Measurements from ENCODE around the gene CBX2. TPM values are rescaled to one million over a fixed set of nuclear protein-coding genes. Genes with fewer than 3 reads are reported as not detected.
"Not testable (repeated sequence)": the region's sequence is repeated elsewhere in the genome, so short reads cannot be mapped to it uniquely, and the experiment has no call there.

Gene CBX2
- total and polyA plus RNA-seq, 5 donors from 2014 or later, result 0.11 to 0.81 (median 0.17) TPM; not detected in 2

DNA sequence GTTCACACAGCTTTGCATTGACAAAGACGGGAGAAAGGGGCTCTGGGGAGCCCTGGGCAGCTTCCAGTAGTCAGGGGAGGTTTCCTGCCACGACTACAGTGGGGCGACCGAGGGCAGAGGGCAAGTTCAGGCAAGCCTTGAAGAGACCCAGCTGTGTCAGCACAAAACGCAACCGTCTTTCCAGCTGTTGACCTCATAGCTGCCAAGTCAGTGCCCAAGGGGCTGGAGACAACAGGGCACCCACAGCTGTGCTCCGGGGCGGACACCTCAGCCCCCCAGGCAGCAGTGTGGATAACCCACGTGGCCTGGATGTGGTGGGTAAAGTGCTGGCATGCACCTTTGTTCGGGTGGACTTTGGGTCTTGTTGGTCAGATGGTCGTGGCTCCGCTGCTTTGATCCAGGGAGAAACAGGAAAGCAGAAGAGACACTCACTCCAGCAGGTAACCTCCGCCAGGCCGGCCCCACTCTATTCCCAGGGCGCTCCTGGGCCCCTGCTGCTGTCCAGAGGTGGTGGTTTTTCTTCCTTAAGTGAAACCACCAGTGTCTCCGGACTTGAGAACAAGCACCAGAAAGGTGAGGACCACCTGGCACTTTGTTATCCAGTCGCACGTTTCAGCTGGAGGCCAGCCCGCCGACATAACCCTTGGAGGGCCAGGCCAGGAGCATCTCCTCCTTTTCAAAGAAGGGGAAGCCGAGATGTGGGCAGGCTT lies 17.6 kb upstream of the CBX2 start:
- Histone ChIP-seq H3K36me3 (ENCODE audit: control insufficient read depth, insufficient read depth, low read length) (no peaks in the 10 kb centered on the region), H3K27ac (ENCODE audit: insufficient read depth, low read length, poor library complexity, severe bottlenecking) (no peak overlapping the region), H3K4me1 (ENCODE audit: control insufficient read depth, insufficient read depth, low read length, poor library complexity, severe bottlenecking) (no peaks in the 10 kb centered on the region), H3K9me3 (ENCODE audit: control insufficient read depth in 2 of 2, low read length in 2 of 2) (no peaks in the 10 kb centered on the region), H3K27me3 (ENCODE audit: control insufficient read depth, insufficient read depth, low read length) (no peaks in the 10 kb centered on the region), H3K4me3 (ENCODE audit: low read depth, low read length) (no peak overlapping the region)
- Mint-ChIP-seq H3K4me1 (peaks cover 0 to 2% (median 0%) of the 10 kb centered on the region in 4 donors), H3K27ac (no peak overlapping the region), H3K36me3 (no peaks in the 10 kb centered on the region), H3K27me3 (peaks cover 30% of the 10 kb centered on the region), H3K9me3 (peaks cover 0 to 2% (median 0%) of the 10 kb centered on the region in 7 donors), H3K4me3 (no peak overlapping the region)
- DNase-seq (no peak), ATAC-seq (ENCODE audit: low read depth in 2 of 2) (no peak)

DNA sequence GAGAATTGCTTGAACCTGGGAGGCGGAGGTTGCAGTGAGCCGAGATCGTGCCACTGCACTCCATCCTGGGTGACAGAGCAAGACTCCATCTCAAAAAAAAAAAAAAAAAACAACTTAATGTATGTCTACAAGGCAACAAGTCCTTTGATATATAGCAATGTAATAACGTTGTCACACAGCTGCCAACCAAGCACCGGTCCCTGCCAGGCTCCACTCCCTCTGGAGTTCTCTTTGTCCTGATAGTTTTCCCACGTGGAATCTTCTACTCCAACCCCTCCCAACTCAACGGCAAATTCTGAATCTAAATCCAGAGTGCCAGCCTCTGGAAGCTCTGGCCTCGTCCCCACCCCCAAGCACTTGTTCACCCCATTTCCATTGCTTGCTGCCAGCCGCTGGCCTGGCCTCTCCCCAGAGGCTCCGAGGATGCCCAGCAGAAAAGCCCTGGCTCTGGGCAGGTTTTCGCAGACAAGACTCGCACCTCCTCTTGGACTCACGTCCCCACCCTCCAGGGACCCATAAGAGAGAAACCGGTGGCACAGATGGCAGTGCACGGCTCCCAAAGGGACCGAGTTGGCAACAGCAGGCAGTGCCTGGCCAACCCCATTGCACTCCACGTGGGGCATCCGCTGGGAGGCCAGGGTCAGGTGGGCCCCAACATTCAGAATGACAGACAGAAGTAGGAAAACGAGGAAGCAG lies 15.9 kb upstream of the CBX2 start:
- H3K4me3 ChIP-seq (ENCODE audit: low read depth, low read length), result no peak overlapping the region
- ATAC-seq (ENCODE audit: low read depth in 2 of 2), result no peak
- peak overlapping the region in 1 of 4 donors; percentile 21 for H3K4me3 Mint-ChIP-seq
- peaks cover 24% of the 10 kb centered on the region for H3K27me3 Mint-ChIP-seq
- H3K27me3 ChIP-seq (ENCODE audit: control insufficient read depth, insufficient read depth, low read length), result peaks cover 2% of the 10 kb centered on the region
- H3K9me3 ChIP-seq (ENCODE audit: control insufficient read depth in 2 of 2, low read length in 2 of 2), result no peaks in the 10 kb centered on the region
- no peaks in the 10 kb centered on the region for H3K9me3 Mint-ChIP-seq
- DNase-seq, result no peak
- no peaks in the 10 kb centered on the region for H3K36me3 Mint-ChIP-seq
- no peak overlapping the region for H3K27ac ChIP-seq (ENCODE audit: insufficient read depth, low read length, poor library complexity, severe bottlenecking)
- no peak overlapping the region for H3K27ac Mint-ChIP-seq
- peaks cover 0 to 2% (median 0%) of the 10 kb centered on the region in 4 donors for H3K4me1 Mint-ChIP-seq
- no peaks in the 10 kb centered on the region for H3K4me1 ChIP-seq (ENCODE audit: control insufficient read depth, insufficient read depth, low read length, poor library complexity, severe bottlenecking)
- H3K36me3 ChIP-seq (ENCODE audit: control insufficient read depth, insufficient read depth, low read length), result no peaks in the 10 kb centered on the region

DNA sequence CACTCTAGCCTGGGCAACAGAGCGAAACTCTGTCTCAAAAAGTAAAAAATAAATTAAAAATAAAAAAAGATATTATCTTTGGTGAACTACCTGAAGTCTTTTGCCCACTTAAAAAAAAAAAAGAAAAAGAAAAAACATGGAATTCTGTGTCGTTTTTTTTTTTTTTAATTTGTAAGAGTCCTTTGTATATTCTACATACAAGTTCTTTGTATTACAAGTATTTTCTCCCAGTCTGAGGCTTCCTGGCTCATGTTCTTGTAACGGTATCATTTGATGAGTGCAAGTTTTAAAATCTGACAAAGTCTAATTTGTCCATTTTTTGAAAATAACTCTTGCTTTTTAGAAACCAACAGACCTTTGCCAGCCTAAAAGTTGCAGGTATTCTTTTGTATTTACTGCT lies 12.2 kb upstream of the CBX2 start:
- ATAC-seq (ENCODE audit: low read depth in 2 of 2) (no peak), DNase-seq (no peak)
- Mint-ChIP-seq H3K4me3 (no peak overlapping the region), H3K27me3 (peaks cover 41% of the 10 kb centered on the region), H3K27ac (no peak overlapping the region), H3K9me3 (no peaks in the 10 kb centered on the region), H3K36me3 (no peaks in the 10 kb centered on the region), H3K4me1 (peaks cover 0 to 2% (median 0%) of the 10 kb centered on the region in 4 donors)
- Histone ChIP-seq H3K4me1 (ENCODE audit: control insufficient read depth, insufficient read depth, low read length, poor library complexity, severe bottlenecking) (no peaks in the 10 kb centered on the region), H3K27ac (ENCODE audit: insufficient read depth, low read length, poor library complexity, severe bottlenecking) (no peak overlapping the region), H3K9me3 (ENCODE audit: control insufficient read depth in 2 of 2, low read length in 2 of 2) (no peaks in the 10 kb centered on the region), H3K4me3 (ENCODE audit: low read depth, low read length) (no peak overlapping the region), H3K27me3 (ENCODE audit: control insufficient read depth, insufficient read depth, low read length) (peaks cover 4% of the 10 kb centered on the region), H3K36me3 (ENCODE audit: control insufficient read depth, insufficient read depth, low read length) (no peaks in the 10 kb centered on the region)

DNA sequence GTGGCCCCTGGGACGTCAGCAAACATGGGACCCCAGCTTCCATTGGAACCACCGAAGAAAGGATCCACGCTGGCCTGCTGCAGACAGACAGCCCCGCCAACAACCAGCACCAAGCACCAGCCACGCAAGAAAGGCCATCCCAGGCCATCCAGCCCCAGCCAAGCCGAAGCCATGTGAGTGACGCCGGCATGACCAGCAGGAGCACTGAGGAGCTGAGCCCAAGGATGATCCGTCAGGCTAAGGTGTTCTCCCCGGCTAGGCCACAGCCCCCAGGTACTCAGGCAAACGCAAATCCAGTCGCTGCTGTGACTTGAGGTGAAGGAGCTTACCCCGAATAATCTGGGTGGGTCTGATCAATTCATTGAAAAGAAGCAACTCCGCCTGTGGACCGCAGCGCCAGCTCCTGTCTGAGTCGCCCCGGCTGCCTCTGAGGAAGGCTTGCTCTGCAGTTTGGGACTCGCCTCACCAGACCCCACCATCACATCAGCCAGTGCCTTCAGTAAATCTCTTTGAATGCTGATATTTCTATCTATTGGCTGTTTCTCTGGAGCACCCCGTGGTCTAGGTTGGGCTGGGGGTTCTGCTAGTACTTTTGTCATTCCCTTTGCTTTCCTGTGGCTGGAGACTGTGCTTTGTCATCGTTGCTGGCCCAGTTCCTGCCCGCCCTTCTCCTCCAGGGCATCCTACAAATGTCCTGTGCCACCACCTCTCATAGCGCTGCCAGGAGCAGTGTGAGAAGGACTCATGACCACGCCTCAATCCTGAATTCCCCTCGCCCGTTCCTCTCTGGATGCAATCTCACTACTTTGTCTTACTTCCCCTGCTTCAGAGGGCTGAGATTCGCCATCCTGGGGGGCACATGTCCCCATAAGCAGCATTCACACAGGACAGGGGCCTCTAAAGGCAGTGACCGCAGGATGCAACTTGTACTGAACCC lies 8.1 kb upstream of the CBX2 start:
- Histone ChIP-seq H3K27me3 (ENCODE audit: control insufficient read depth, insufficient read depth, low read length) (peaks cover 9% of the 10 kb centered on the region), H3K27ac (ENCODE audit: insufficient read depth, low read length, poor library complexity, severe bottlenecking) (no peak overlapping the region), H3K36me3 (ENCODE audit: control insufficient read depth, insufficient read depth, low read length) (no peaks in the 10 kb centered on the region), H3K9me3 (ENCODE audit: control insufficient read depth in 2 of 2, low read length in 2 of 2) (no peaks in the 10 kb centered on the region), H3K4me3 (ENCODE audit: low read depth, low read length) (no peak overlapping the region), H3K4me1 (ENCODE audit: control insufficient read depth, insufficient read depth, low read length, poor library complexity, severe bottlenecking) (no peaks in the 10 kb centered on the region)
- Mint-ChIP-seq H3K27ac (no peak overlapping the region), H3K4me3 (no peak overlapping the region), H3K27me3 (peaks cover 58% of the 10 kb centered on the region), H3K36me3 (no peaks in the 10 kb centered on the region), H3K4me1 (no peaks in the 10 kb centered on the region), H3K9me3 (no peaks in the 10 kb centered on the region)
- DNase-seq, result no peak
- ATAC-seq (ENCODE audit: low read depth in 2 of 2), result no peak

DNA sequence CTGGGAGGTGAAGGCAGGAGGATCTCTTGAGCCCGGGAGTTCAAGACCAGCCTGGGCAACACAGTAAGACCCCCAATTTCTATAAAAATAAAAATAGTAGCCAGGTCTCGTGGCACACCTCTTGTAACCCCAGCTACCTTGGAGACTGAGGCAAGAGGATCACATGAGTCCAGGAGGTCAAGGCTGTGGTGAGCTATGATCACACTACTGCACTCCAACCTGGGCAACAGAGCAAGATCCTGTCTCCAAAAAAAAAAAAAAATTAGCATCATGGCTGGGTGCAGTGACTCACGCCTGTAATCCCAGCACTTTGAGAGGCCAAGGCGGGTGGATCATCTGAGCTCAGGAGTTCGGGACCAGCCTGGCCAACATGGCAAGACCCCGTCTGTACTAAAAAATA lies 6.7 kb upstream of the CBX2 start:
- Mint-ChIP-seq H3K4me1 (no peaks in the 10 kb centered on the region), H3K27me3 (peaks cover 71% of the 10 kb centered on the region), H3K4me3 (no peak overlapping the region), H3K36me3 (no peaks in the 10 kb centered on the region), H3K9me3 (no peaks in the 10 kb centered on the region), H3K27ac (no peak overlapping the region)
- no peak overlapping the region for H3K4me3 ChIP-seq (ENCODE audit: low read depth, low read length)
- H3K4me1 ChIP-seq (ENCODE audit: control insufficient read depth, insufficient read depth, low read length, poor library complexity, severe bottlenecking), result no peaks in the 10 kb centered on the region
- no peak for DNase-seq
- H3K27ac ChIP-seq (ENCODE audit: insufficient read depth, low read length, poor library complexity, severe bottlenecking), result no peak overlapping the region
- H3K36me3 ChIP-seq (ENCODE audit: control insufficient read depth, insufficient read depth, low read length), result no peaks in the 10 kb centered on the region
- H3K9me3 ChIP-seq (ENCODE audit: control insufficient read depth in 2 of 2, low read length in 2 of 2), result no peaks in the 10 kb centered on the region
- peaks cover 20% of the 10 kb centered on the region for H3K27me3 ChIP-seq (ENCODE audit: control insufficient read depth, insufficient read depth, low read length)
- ATAC-seq (ENCODE audit: low read depth in 2 of 2), result no peak

DNA sequence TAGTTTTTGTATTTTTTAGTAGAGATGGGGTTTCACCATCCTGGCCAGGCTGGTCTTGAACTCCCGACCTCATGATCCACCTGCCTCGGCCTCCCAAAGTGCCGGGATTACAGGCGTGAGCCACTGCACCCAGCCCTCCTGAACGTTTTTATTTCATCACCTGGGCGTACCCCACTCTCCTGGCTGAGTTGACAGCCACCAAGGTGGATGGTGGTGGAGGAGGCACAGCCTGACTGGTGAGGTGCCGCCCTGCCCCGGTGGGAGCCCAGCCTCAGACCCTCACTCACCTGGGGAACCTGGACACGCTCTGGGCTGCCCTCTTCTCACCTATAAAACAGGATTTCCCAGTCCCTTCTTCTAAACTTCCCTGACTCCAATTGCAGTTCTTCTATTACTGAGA lies 5.2 kb upstream of the CBX2 start:
- H3K36me3 ChIP-seq (ENCODE audit: control insufficient read depth, insufficient read depth, low read length); DNase-seq; H3K4me3 Mint-ChIP-seq; H3K4me3 ChIP-seq (ENCODE audit: low read depth, low read length); H3K36me3 Mint-ChIP-seq; H3K9me3 ChIP-seq (ENCODE audit: control insufficient read depth in 2 of 2, low read length in 2 of 2); H3K9me3 Mint-ChIP-seq; H3K27ac Mint-ChIP-seq; H3K27ac ChIP-seq (ENCODE audit: insufficient read depth, low read length, poor library complexity, severe bottlenecking); ATAC-seq (ENCODE audit: low read depth in 2 of 2): not testable (repeated sequence)
- peaks cover 11% of the 10 kb centered on the region for H3K4me1 ChIP-seq (ENCODE audit: control insufficient read depth, insufficient read depth, low read length, poor library complexity, severe bottlenecking)
- Mint-ChIP-seq H3K27me3 (peaks cover 72% of the 10 kb centered on the region), H3K4me1 (peaks cover 0 to 11% (median 5%) of the 10 kb centered on the region in 4 donors)
- peaks cover 26% of the 10 kb centered on the region for H3K27me3 ChIP-seq (ENCODE audit: control insufficient read depth, insufficient read depth, low read length)

DNA sequence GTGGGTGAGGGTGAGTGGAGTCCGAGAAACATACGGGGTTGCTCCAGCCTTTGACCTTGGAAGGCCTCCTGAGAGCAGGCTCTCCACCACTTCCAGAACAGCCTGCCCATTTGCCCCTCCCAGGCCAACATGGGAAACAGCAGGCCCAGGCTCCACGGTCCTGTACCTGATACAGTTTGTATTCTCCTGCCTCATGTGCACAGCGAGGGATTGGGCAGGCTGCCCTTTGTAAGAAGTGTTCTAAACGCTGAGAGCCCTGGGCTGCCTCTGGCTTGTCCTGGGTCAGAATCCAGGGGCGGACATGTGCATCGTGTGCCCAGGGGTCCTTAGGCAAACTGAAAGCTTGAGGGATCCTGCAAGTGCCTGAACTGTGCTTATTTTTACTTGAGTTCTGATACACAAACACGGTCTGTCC lies 3.4 kb upstream of the CBX2 start:
- no peaks in the 10 kb centered on the region for H3K36me3 Mint-ChIP-seq
- Histone ChIP-seq H3K4me1 (ENCODE audit: control insufficient read depth, insufficient read depth, low read length, poor library complexity, severe bottlenecking) (peaks cover 22% of the 10 kb centered on the region), H3K27me3 (ENCODE audit: control insufficient read depth, insufficient read depth, low read length) (peaks cover 31% of the 10 kb centered on the region), H3K4me3 (ENCODE audit: low read depth, low read length) (no peak overlapping the region), H3K36me3 (ENCODE audit: control insufficient read depth, insufficient read depth, low read length) (no peaks in the 10 kb centered on the region), H3K9me3 (ENCODE audit: control insufficient read depth in 2 of 2, low read length in 2 of 2) (no peaks in the 10 kb centered on the region), H3K27ac (ENCODE audit: insufficient read depth, low read length, poor library complexity, severe bottlenecking) (no peak overlapping the region)
- H3K4me1 Mint-ChIP-seq, result peaks cover 0 to 22% (median 8%) of the 10 kb centered on the region in 4 donors
- no peak overlapping the region for H3K4me3 Mint-ChIP-seq
- no peak for DNase-seq
- H3K27ac Mint-ChIP-seq, result no peak overlapping the region
- no peak for ATAC-seq (ENCODE audit: low read depth in 2 of 2)
- H3K9me3 Mint-ChIP-seq, result peaks cover 0 to 1% (median 0%) of the 10 kb centered on the region in 7 donors
- peaks cover 75% of the 10 kb centered on the region for H3K27me3 Mint-ChIP-seq
